DMS79 treated with DMSO at 0.1 percent for 48 hours (cell line): Measurements from ENCODE around the gene RPS6KL1.

ENCODE experiments used
- DNase-seq: peaks from one replicate; lab custom pipeline; 2025; lab: John Stamatoyannopoulos, UW

Gene RPS6KL1

GRCh38 chr14:74886001-74886400, 37.1 kb downstream of the RPS6KL1 start:
- no peak for DNase-seq

GRCh38 chr14:74882103-74882920, 40.7 kb downstream of the RPS6KL1 start:
- DNase-seq = peak; percentile 32

- peak; percentile 94 for DNase-seq
Observed at GRCh38 chr14:74881431-74882102, 41.5 kb downstream of the RPS6KL1 start, which contains the start of gene DLST. Gene DLST, plus strand, starts transcription at chr14:74881916. Its CDS starts 38 bp downstream, at chr14:74881954.

- DNase-seq = no peak
Observed at GRCh38 chr14:74879427-74880182, 43.5 kb downstream of the RPS6KL1 start.

- DNase-seq = no peak
Observed at GRCh38 chr14:74875941-74876913, 46.8 kb downstream of the RPS6KL1 start, which contains the start of gene PROX2. Gene PROX2, minus strand, starts transcription at chr14:74876145. Its CDS starts 12,311 bp downstream, at chr14:74863834.

- no peak for DNase-seq
Observed at GRCh38 chr14:74875204-74875603, 47.9 kb downstream of the RPS6KL1 start.

GRCh38 chr14:74871819-74872218, 51.2 kb downstream of the RPS6KL1 start:
- DNase-seq = no peak

- no peak for DNase-seq
Observed at GRCh38 chr14:74868739-74869138, 54.3 kb downstream of the RPS6KL1 start.

- no peak for DNase-seq
Observed at GRCh38 chr14:74867673-74868072, 55.4 kb downstream of the RPS6KL1 start.

- no peak for DNase-seq
Observed at GRCh38 chr14:74866708-74867389, 56.2 kb downstream of the RPS6KL1 start.

GRCh38 chr14:74865156-74865555, 57.9 kb downstream of the RPS6KL1 start:
- no peak for DNase-seq

GRCh38 chr14:74864198-74864597, 58.9 kb downstream of the RPS6KL1 start:
- DNase-seq = no peak

GRCh38 chr14:74863274-74863673, 59.8 kb downstream of the RPS6KL1 start:
- DNase-seq = no peak

GRCh38 chr14:74861734-74862090, 61.3 kb downstream of the RPS6KL1 start:
- no peak for DNase-seq

- peak; percentile 87 for DNase-seq
Observed at GRCh38 chr14:74860899-74861733, 61.9 kb downstream of the RPS6KL1 start.

- no peak for DNase-seq
Observed at GRCh38 chr14:74859757-74860552, 63.1 kb downstream of the RPS6KL1 start.

- DNase-seq = no peak
Observed at GRCh38 chr14:74858022-74858421, 65.0 kb downstream of the RPS6KL1 start.

- DNase-seq = no peak
Observed at GRCh38 chr14:74856366-74856765, 66.7 kb downstream of the RPS6KL1 start.

GRCh38 chr14:74855945-74856344, 67.1 kb downstream of the RPS6KL1 start:
- DNase-seq = no peak
